ENCODE data around the gene SIAH3. TPM values are rescaled to one million over a fixed set of nuclear protein-coding genes. Genes with fewer than 3 reads are reported as not detected.

The SIAH3 gene
- total and polyA plus RNA-seq, 2 experiments from 2014 or later: 0.13 to 0.17 TPM

DNA sequence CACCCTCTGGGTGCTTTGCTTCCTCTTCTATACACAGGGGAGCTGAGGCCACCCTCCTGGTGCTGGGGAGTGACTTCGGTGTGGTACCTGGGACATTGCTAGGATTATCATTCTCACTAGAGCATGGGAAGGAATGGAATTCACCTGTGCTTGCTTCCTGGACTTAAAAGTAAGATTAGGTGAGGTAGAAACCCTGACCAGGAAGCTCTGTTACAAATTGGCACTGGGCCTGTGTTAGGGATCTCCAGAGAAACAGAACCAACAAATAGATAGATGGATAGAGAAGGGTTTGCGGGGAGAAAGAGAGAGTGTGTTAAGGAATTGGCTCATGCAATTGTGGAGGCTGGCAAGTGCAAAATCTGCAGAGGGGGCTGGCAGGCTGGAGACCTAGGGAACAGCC is 13.9 kb upstream of the SIAH3 start:
- Histone ChIP-seq H3K9me2 (ENCODE audit: insufficient read depth) (no peaks in the 10 kb centered on the region), H3K4me2 (no peak overlapping the region), H3K4me1 (ENCODE audit: insufficient read depth) (peaks cover 5% of the 10 kb centered on the region), H3K4me3 (no peak overlapping the region), H4K20me1 (replicated peaks; ENCODE audit: insufficient read depth) (no peaks in the 10 kb centered on the region), H3F3A (replicated peaks; ENCODE audit: low read depth) (no peaks in the 10 kb centered on the region), H2AFZ (peak overlapping the region; percentile 28; the same call in 1 of the 2 replicates), H3K79me2 (replicated peaks; ENCODE audit: insufficient read depth) (no peaks in the 10 kb centered on the region), H3K27me3 (ENCODE audit: insufficient read depth) (no peaks in the 10 kb centered on the region), H3K36me3 (ENCODE audit: insufficient read depth) (no peaks in the 10 kb centered on the region), H3K27ac (ENCODE audit: low read depth) (no peak overlapping the region)
- no peak for DNase-seq (ENCODE audit: low spot score)
- H3K4me3 Mint-ChIP-seq: no peak overlapping the region
- no peaks in the 10 kb centered on the region for H3K36me3 Mint-ChIP-seq (ENCODE audit: low read depth)
- peaks cover 4% of the 10 kb centered on the region for H3K27me3 Mint-ChIP-seq (ENCODE audit: insufficient read depth, low read depth, poor library complexity)
- H3K27ac Mint-ChIP-seq: no peak overlapping the region
- ATAC-seq: no peak
- H3K4me1 Mint-ChIP-seq: peaks cover 8% of the 10 kb centered on the region; the same call in 2 of the 3 replicates
- H3K9me3 Mint-ChIP-seq: peaks cover 2% of the 10 kb centered on the region; the same call in 1 of the 3 replicates
- no peak for TF ChIP-seq ZNF331 (CRISPR knock-in tag; IDR thresholded peaks at IDR 0.05; ENCODE audit: low read depth)
- TF ChIP-seq JUNB (IDR thresholded peaks at IDR 0.05; ENCODE audit: unreplicated experiment): no peak
- TF ChIP-seq, protein P1, sequence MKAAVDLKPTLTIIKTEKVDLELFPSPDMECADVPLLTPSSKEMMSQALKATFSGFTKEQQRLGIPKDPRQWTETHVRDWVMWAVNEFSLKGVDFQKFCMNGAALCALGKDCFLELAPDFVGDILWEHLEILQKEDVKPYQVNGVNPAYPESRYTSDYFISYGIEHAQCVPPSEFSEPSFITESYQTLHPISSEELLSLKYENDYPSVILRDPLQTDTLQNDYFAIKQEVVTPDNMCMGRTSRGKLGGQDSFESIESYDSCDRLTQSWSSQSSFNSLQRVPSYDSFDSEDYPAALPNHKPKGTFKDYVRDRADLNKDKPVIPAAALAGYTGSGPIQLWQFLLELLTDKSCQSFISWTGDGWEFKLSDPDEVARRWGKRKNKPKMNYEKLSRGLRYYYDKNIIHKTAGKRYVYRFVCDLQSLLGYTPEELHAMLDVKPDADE (IDR thresholded peaks at IDR 0.05): no peak
- TF ChIP-seq ZNF114 (CRISPR knock-in tag; IDR thresholded peaks at IDR 0.05): no peak
- TF ChIP-seq EZH2phosphoT487 (IDR thresholded peaks at IDR 0.05; ENCODE audit: unreplicated experiment): no peak
- TF ChIP-seq CREB1 (CRISPR knock-in tag; IDR thresholded peaks at IDR 0.05; ENCODE audit: low read depth): no peak
- no peak for TF ChIP-seq STAT1 (IDR thresholded peaks at IDR 0.05; ENCODE audit: unreplicated experiment)
- TF ChIP-seq EZH2 (IDR thresholded peaks at IDR 0.05; ENCODE audit: low read depth, unreplicated experiment): no peak
- TF ChIP-seq, protein P2, sequence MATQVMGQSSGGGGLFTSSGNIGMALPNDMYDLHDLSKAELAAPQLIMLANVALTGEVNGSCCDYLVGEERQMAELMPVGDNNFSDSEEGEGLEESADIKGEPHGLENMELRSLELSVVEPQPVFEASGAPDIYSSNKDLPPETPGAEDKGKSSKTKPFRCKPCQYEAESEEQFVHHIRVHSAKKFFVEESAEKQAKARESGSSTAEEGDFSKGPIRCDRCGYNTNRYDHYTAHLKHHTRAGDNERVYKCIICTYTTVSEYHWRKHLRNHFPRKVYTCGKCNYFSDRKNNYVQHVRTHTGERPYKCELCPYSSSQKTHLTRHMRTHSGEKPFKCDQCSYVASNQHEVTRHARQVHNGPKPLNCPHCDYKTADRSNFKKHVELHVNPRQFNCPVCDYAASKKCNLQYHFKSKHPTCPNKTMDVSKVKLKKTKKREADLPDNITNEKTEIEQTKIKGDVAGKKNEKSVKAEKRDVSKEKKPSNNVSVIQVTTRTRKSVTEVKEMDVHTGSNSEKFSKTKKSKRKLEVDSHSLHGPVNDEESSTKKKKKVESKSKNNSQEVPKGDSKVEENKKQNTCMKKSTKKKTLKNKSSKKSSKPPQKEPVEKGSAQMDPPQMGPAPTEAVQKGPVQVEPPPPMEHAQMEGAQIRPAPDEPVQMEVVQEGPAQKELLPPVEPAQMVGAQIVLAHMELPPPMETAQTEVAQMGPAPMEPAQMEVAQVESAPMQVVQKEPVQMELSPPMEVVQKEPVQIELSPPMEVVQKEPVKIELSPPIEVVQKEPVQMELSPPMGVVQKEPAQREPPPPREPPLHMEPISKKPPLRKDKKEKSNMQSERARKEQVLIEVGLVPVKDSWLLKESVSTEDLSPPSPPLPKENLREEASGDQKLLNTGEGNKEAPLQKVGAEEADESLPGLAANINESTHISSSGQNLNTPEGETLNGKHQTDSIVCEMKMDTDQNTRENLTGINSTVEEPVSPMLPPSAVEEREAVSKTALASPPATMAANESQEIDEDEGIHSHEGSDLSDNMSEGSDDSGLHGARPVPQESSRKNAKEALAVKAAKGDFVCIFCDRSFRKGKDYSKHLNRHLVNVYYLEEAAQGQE (IDR thresholded peaks at IDR 0.05; ENCODE audit: unreplicated experiment): no peak
- no peak for TF ChIP-seq NANOG (IDR thresholded peaks at IDR 0.05; ENCODE audit: borderline replicate concordance)
- TF ChIP-seq, protein P3, sequence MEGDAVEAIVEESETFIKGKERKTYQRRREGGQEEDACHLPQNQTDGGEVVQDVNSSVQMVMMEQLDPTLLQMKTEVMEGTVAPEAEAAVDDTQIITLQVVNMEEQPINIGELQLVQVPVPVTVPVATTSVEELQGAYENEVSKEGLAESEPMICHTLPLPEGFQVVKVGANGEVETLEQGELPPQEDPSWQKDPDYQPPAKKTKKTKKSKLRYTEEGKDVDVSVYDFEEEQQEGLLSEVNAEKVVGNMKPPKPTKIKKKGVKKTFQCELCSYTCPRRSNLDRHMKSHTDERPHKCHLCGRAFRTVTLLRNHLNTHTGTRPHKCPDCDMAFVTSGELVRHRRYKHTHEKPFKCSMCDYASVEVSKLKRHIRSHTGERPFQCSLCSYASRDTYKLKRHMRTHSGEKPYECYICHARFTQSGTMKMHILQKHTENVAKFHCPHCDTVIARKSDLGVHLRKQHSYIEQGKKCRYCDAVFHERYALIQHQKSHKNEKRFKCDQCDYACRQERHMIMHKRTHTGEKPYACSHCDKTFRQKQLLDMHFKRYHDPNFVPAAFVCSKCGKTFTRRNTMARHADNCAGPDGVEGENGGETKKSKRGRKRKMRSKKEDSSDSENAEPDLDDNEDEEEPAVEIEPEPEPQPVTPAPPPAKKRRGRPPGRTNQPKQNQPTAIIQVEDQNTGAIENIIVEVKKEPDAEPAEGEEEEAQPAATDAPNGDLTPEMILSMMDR (conservative IDR thresholded peaks at IDR 0.05; ENCODE audit: low read depth in 2 of 2): no peak
- TF ChIP-seq, protein P4, sequence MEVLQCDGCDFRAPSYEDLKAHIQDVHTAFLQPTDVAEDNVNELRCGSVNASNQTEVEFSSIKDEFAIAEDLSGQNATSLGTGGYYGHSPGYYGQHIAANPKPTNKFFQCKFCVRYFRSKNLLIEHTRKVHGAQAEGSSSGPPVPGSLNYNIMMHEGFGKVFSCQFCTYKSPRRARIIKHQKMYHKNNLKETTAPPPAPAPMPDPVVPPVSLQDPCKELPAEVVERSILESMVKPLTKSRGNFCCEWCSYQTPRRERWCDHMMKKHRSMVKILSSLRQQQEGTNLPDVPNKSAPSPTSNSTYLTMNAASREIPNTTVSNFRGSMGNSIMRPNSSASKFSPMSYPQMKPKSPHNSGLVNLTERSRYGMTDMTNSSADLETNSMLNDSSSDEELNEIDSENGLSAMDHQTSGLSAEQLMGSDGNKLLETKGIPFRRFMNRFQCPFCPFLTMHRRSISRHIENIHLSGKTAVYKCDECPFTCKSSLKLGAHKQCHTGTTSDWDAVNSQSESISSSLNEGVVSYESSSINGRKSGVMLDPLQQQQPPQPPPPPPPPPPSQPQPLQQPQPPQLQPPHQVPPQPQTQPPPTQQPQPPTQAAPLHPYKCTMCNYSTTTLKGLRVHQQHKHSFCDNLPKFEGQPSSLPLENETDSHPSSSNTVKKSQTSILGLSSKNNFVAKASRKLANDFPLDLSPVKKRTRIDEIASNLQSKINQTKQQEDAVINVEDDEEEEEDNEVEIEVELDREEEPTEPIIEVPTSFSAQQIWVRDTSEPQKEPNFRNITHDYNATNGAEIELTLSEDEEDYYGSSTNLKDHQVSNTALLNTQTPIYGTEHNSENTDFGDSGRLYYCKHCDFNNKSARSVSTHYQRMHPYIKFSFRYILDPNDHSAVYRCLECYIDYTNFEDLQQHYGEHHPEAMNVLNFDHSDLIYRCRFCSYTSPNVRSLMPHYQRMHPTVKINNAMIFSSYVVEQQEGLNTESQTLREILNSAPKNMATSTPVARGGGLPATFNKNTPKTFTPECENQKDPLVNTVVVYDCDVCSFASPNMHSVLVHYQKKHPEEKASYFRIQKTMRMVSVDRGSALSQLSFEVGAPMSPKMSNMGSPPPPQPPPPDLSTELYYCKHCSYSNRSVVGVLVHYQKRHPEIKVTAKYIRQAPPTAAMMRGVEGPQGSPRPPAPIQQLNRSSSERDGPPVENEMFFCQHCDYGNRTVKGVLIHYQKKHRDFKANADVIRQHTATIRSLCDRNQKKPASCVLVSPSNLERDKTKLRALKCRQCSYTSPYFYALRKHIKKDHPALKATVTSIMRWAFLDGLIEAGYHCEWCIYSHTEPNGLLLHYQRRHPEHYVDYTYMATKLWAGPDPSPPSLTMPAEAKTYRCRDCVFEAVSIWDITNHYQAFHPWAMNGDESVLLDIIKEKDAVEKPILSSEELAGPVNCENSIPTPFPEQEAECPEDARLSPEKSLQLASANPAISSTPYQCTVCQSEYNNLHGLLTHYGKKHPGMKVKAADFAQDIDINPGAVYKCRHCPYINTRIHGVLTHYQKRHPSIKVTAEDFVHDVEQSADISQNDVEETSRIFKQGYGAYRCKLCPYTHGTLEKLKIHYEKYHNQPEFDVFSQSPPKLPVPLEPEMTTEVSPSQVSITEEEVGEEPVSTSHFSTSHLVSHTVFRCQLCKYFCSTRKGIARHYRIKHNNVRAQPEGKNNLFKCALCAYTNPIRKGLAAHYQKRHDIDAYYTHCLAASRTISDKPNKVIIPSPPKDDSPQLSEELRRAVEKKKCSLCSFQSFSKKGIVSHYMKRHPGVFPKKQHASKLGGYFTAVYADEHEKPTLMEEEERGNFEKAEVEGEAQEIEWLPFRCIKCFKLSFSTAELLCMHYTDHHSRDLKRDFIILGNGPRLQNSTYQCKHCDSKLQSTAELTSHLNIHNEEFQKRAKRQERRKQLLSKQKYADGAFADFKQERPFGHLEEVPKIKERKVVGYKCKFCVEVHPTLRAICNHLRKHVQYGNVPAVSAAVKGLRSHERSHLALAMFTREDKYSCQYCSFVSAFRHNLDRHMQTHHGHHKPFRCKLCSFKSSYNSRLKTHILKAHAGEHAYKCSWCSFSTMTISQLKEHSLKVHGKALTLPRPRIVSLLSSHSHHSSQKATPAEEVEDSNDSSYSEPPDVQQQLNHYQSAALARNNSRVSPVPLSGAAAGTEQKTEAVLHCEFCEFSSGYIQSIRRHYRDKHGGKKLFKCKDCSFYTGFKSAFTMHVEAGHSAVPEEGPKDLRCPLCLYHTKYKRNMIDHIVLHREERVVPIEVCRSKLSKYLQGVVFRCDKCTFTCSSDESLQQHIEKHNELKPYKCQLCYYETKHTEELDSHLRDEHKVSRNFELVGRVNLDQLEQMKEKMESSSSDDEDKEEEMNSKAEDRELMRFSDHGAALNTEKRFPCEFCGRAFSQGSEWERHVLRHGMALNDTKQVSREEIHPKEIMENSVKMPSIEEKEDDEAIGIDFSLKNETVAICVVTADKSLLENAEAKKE (CRISPR knock-in tag; IDR thresholded peaks at IDR 0.05): no peak
- no peak for TF ChIP-seq POLR2AphosphoS5 (IDR thresholded peaks at IDR 0.05; ENCODE audit: low read depth)

Measured in GM23338 (cell line).